GM19463 (cell line): ENCODE results near the gene FMNL2.
"Not testable (repeated sequence)": the region's sequence is repeated elsewhere in the genome, so short reads cannot be mapped to it uniquely, and the experiment has no call there.

Source experiments
- ATAC-seq: cut with Tn5 transposase; IDR thresholded peaks from one replicate; pipeline ENCODE4 v1.9.1; 2021; ENCODE audit warnings: mild to moderate bottlenecking, moderate library complexity; ENCODE audit not compliant: unreplicated experiment

FMNL2 gene

GRCh38 chr2:152513029-152513428 is 178.1 kb downstream of the FMNL2 start:
- ATAC-seq = no peak

GRCh38 chr2:152513681-152514080 is 178.7 kb downstream of the FMNL2 start:
- no peak for ATAC-seq

GRCh38 chr2:152518034-152518433 is 183.1 kb downstream of the FMNL2 start:
- ATAC-seq = no peak

GRCh38 chr2:152518641-152519580 is 183.9 kb downstream of the FMNL2 start:
- no peak for ATAC-seq

GRCh38 chr2:152519581-152519952 is 184.6 kb downstream of the FMNL2 start:
- ATAC-seq = no peak

GRCh38 chr2:152520759-152521158 is 185.8 kb downstream of the FMNL2 start:
- ATAC-seq = no peak

GRCh38 chr2:152522446-152522845 is 187.5 kb downstream of the FMNL2 start:
- ATAC-seq = not testable (repeated sequence)

- no peak for ATAC-seq
Observed at GRCh38 chr2:152523091-152523490, 188.1 kb downstream of the FMNL2 start.

GRCh38 chr2:152525277-152525838 is 190.4 kb downstream of the FMNL2 start:
- ATAC-seq = no peak

- no peak for ATAC-seq
Observed at GRCh38 chr2:152529420-152530115, 194.6 kb downstream of the FMNL2 start.

GRCh38 chr2:152532241-152532640 is 197.3 kb downstream of the FMNL2 start:
- ATAC-seq = no peak

GRCh38 chr2:152534460-152535135 is 199.6 kb downstream of the FMNL2 start:
- no peak for ATAC-seq

GRCh38 chr2:152537081-152537651 is 202.2 kb downstream of the FMNL2 start:
- no peak for ATAC-seq

GRCh38 chr2:152539424-152539823 is 204.4 kb downstream of the FMNL2 start:
- ATAC-seq = no peak

- ATAC-seq = no peak
Observed at GRCh38 chr2:152541712-152542111, 206.7 kb downstream of the FMNL2 start.

- ATAC-seq = no peak
Observed at GRCh38 chr2:152542337-152542994, 207.5 kb downstream of the FMNL2 start.

GRCh38 chr2:152542995-152543481 is 208.1 kb downstream of the FMNL2 start:
- ATAC-seq = no peak

GRCh38 chr2:152543717-152544116 is 208.7 kb downstream of the FMNL2 start:
- no peak for ATAC-seq

- ATAC-seq = no peak
Observed at GRCh38 chr2:152544638-152545037, 209.7 kb downstream of the FMNL2 start.

- no peak for ATAC-seq
Observed at GRCh38 chr2:152546230-152546837, 211.4 kb downstream of the FMNL2 start.
